Stomach (tissue), 9 donors: Measurements from ENCODE around the gene PEMT. TPM values are rescaled to one million over a fixed set of nuclear protein-coding genes. Genes with fewer than 3 reads are reported as not detected.
"Not testable (repeated sequence)": the region's sequence is repeated elsewhere in the genome, so short reads cannot be mapped to it uniquely, and the experiment has no call there.

Source experiments
- DNase-seq, 2 donors: peaks; one replicate each; pipeline versions ENCODE4 v3.0.0 to v3.0.0-alpha.2; 2013 to 2019
- H3K27ac ChIP-seq, 5 donors: fragments of 200-600 bp in 4 of 5; sonication (generic) in 4 of 5; one replicate each; pipeline ENCODE4 v1.5.1; 2013 to 2019; ENCODE audit warnings: mild to moderate bottlenecking in 1 of 5, moderate library complexity in 1 of 5
- H3K27me3 ChIP-seq, 3 donors: fragments of 200-600 bp; sonication (generic); one replicate each; pipeline ENCODE4 v1.5.1; 2017 to 2019; ENCODE audit warnings: mixed run types in 1 of 3
- H3K36me3 ChIP-seq, 4 donors: fragments of 200-600 bp; sonication (generic); 1 replicate in 3 of 4; 2 replicates in 1 of 4; pipeline ENCODE4 v1.5.1; 2016 to 2019
- H3K4me1 ChIP-seq, 4 donors: fragments of 200-600 bp; sonication (generic); one replicate each; pipeline ENCODE4 v1.5.1; 2016 to 2019
- H3K4me3 ChIP-seq, 4 donors: fragments of 200-600 bp; sonication (generic) in 3 of 4; one replicate each; pipeline ENCODE4 v1.5.1; 2016 to 2019; ENCODE audit warnings: mild to moderate bottlenecking in 1 of 4
- H3K9me3 ChIP-seq, 4 donors: fragments of 200-600 bp; sonication (generic); one replicate each; pipeline ENCODE4 v1.5.1; 2016 to 2019
- CTCF ChIP-seq, 7 experiments: fragments of 450-650 bp in 4 of 7; fragments of 200-600 bp in 3 of 7; sonication (generic) in 3 of 7; IDR thresholded peaks; one replicate each; pipeline ENCODE4 v1.5.1; 2016 to 2019; ENCODE audit warnings: antibody characterized with exemption in 7 of 7, control low read depth in 2 of 7, mild to moderate bottlenecking in 1 of 7
- EP300 ChIP-seq: sonication (generic); formaldehyde crosslinking; IDR thresholded peaks from one replicate; pipeline ENCODE4 v1.6.1; 2017; ENCODE audit warnings: antibody characterized with exemption
- POLR2A ChIP-seq, 4 donors: fragments of 450-650 bp; IDR thresholded peaks; one replicate each; pipeline ENCODE4 v1.6.1; 2016; ENCODE audit warnings: antibody characterized with exemption in 4 of 4, control low read depth in 2 of 4, mild to moderate bottlenecking in 1 of 4, moderate library complexity in 1 of 4
- POLR2AphosphoS5 ChIP-seq, 3 donors: sonication (generic); formaldehyde crosslinking; IDR thresholded peaks; one replicate each; pipeline ENCODE4 v1.6.1; 2016; ENCODE audit warnings: antibody characterized with exemption in 3 of 3
- WGBS, 5 donors: extraction: QIAGEN DNeasy Blood & Tissue Kit in 3 of 5; methylation state at CpG; one replicate each; pipeline versions ENCODE4 v1.1.5 to v1.1.7; 2013 to 2018; 5-methylcytosine and 5-hydroxymethylcytosine counted together
- intact Hi-C: fragments of 100-400 bp; cut with DNase I; formaldehyde crosslinking; loops from one replicate; pipeline ENCODE4 v1.15.1; 2023; ENCODE audit warnings: low total_unique reads
- polyA plus RNA-seq, 3 donors: library from polyadenylated mRNA; stranded (reverse); fragments of 200-250 nt; gene quantifications; one replicate each; pipeline ENCODE4 v1.2.3, GENCODE V29; 2013
- total RNA-seq, 5 donors: library from RNA; depleted of rRNA; stranded (reverse); fragments of >200 nt; gene quantifications; one replicate each; pipeline versions ENCODE4 v1.1.0 to v1.2.3, GENCODE V29; 2014 to 2016
- donor health status: healthy with polysubstance abuse.
- donor health status: Bipolar disorder and iron deficiency.
- donor health status: healthy.

The PEMT gene
- total and polyA plus RNA-seq, 8 donors: 7.0 to 44.6 (median 27.0) TPM

- intact Hi-C loops: no loop called here
- Histone ChIP-seq H3K4me1 (no peaks in the 10 kb centered on the region), H3K9me3 (no peaks in the 10 kb centered on the region), H3K27me3 (peaks cover 0 to 49% (median 4%) of the 10 kb centered on the region in 3 donors), H3K27ac (no peak overlapping the region), H3K36me3 (no peaks in the 10 kb centered on the region), H3K4me3 (no peak overlapping the region)
- 48 to 59% (median 55%) methylated on average over 5 of the region's 5 CpGs for WGBS, 5 donors
- TF ChIP-seq POLR2AphosphoS5 (IDR thresholded peaks at IDR 0.05): no peak
- TF ChIP-seq POLR2A (IDR thresholded peaks at IDR 0.05): no peak
- TF ChIP-seq EP300: no peak
- TF ChIP-seq CTCF (IDR thresholded peaks at IDR 0.05): no peak
- DNase-seq: no peak
Observed at GRCh38 chr17:17466511-17466910, 125.0 kb downstream of the PEMT start.

- H3K4me3 ChIP-seq, H3K27ac ChIP-seq, H3K4me1 ChIP-seq, intact Hi-C loops, H3K36me3 ChIP-seq, DNase-seq, H3K9me3 ChIP-seq: not testable (repeated sequence)
- 18 to 43% (median 39%) methylated on average over 1 of the region's 1 CpG for WGBS, 5 donors
- H3K27me3 ChIP-seq: peaks cover 0 to 43% (median 3%) of the 10 kb centered on the region in 3 donors
Observed at GRCh38 chr17:17465878-17466277, 125.6 kb downstream of the PEMT start.

GRCh38 chr17:17463821-17464220 is 127.7 kb downstream of the PEMT start:
- H3K27ac ChIP-seq: no peak overlapping the region
- H3K4me3 ChIP-seq: no peak overlapping the region
- 72 to 82% (median 77%) methylated on average over 5 to 6 of the region's 6 CpGs for WGBS, 5 donors
- H3K4me1 ChIP-seq: no peaks in the 10 kb centered on the region
- TF ChIP-seq POLR2A (IDR thresholded peaks at IDR 0.05): no peak
- TF ChIP-seq CTCF (IDR thresholded peaks at IDR 0.05): no peak
- TF ChIP-seq POLR2AphosphoS5 (IDR thresholded peaks at IDR 0.05): no peak
- TF ChIP-seq EP300: no peak
- no peaks in the 10 kb centered on the region for H3K36me3 ChIP-seq
- intact Hi-C loops: no loop called here
- no peak for DNase-seq
- H3K9me3 ChIP-seq: no peaks in the 10 kb centered on the region
- peaks cover 0 to 22% (median 0%) of the 10 kb centered on the region in 3 donors for H3K27me3 ChIP-seq

- TF ChIP-seq CTCF (IDR thresholded peaks at IDR 0.05) (no peak), EP300 (no peak), POLR2A (IDR thresholded peaks at IDR 0.05) (no peak), POLR2AphosphoS5 (IDR thresholded peaks at IDR 0.05) (no peak)
- H3K4me1 ChIP-seq: no peaks in the 10 kb centered on the region
- H3K27me3 ChIP-seq: peaks cover 0 to 14% (median 0%) of the 10 kb centered on the region in 3 donors
- no peaks in the 10 kb centered on the region for H3K9me3 ChIP-seq
- no peak overlapping the region for H3K4me3 ChIP-seq
- no peak overlapping the region for H3K27ac ChIP-seq
- WGBS, 5 donors: 64 to 75% (median 68%) methylated on average over 12 to 15 of the region's 15 CpGs
- intact Hi-C loops: no loop called here
- H3K36me3 ChIP-seq: no peaks in the 10 kb centered on the region
- DNase-seq: no peak
Observed at GRCh38 chr17:17462048-17462824, 129.3 kb downstream of the PEMT start.

GRCh38 chr17:17460038-17460437 is 131.5 kb downstream of the PEMT start:
- Histone ChIP-seq H3K4me3 (no peak overlapping the region), H3K27ac (no peak overlapping the region), H3K4me1 (no peaks in the 10 kb centered on the region), H3K36me3 (no peaks in the 10 kb centered on the region), H3K27me3 (no peaks in the 10 kb centered on the region), H3K9me3 (no peaks in the 10 kb centered on the region)
- DNase-seq: no peak
- TF ChIP-seq POLR2A (IDR thresholded peaks at IDR 0.05): no peak
- TF ChIP-seq POLR2AphosphoS5 (IDR thresholded peaks at IDR 0.05): no peak
- no peak for TF ChIP-seq EP300
- intact Hi-C loops: no loop called here
- WGBS, 5 donors: 86 to 100% (median 95%) methylated on average over 4 of the region's 4 CpGs
